Ovary (tissue), 9 donors: ENCODE measurements around the gene ACER2. TPM values are rescaled to one million over a fixed set of nuclear protein-coding genes. Genes with fewer than 3 reads are reported as not detected.

Experiments used
- DNase-seq, 5 donors: peaks; one replicate each; pipeline ENCODE4 v3.0.0-alpha.2; 2019 to 2020
- H3K27ac ChIP-seq, 2 donors: fragments of 200-600 bp; one replicate each; pipeline versions ENCODE4 v1.5.1 to v1.8.0; 2019 to 2022
- H3K27me3 ChIP-seq: fragments of 200-600 bp; one replicate; pipeline ENCODE4 v1.8.0; 2022
- H3K36me3 ChIP-seq: fragments of 200-600 bp; sonication (generic); one replicate; pipeline ENCODE4 v1.5.1; 2019
- H3K4me1 ChIP-seq: one replicate; pipeline ENCODE4 v1.8.1; 2013; ENCODE audit warnings: mild to moderate bottlenecking, moderate library complexity; ENCODE audit not compliant: insufficient read depth
- H3K4me3 ChIP-seq: fragments of 200-600 bp; sonication (generic); one replicate; pipeline ENCODE4 v1.5.1; 2017
- H3K9me3 ChIP-seq, 2 donors: fragments of 200-600 bp in 1 of 2; sonication (generic) in 1 of 2; one replicate each; pipeline versions ENCODE4 v1.5.1 to v1.8.1; 2013 to 2019; ENCODE audit warnings: mild to moderate bottlenecking in 1 of 2, moderate library complexity in 1 of 2
- CTCF ChIP-seq, 3 donors: fragments of 450-650 bp in 2 of 3; fragments of 200-600 bp in 1 of 3; IDR thresholded peaks; one replicate each; pipeline versions ENCODE4 v1.5.1 to v1.8.0; 2016 to 2022; ENCODE audit warnings: antibody characterized with exemption in 3 of 3, mild to moderate bottlenecking in 1 of 3
- EP300 ChIP-seq: sonication (generic); formaldehyde crosslinking; IDR thresholded peaks from one replicate; pipeline ENCODE4 v1.6.1; 2017; ENCODE audit warnings: antibody characterized with exemption
- POLR2A ChIP-seq: fragments of 450-650 bp; IDR thresholded peaks from one replicate; pipeline ENCODE4 v1.6.1; 2017; ENCODE audit warnings: antibody characterized with exemption, mild to moderate bottlenecking, moderate library complexity
- WGBS, 3 donors: extraction: QIAGEN DNeasy Blood & Tissue Kit in 1 of 3; methylation state at CpG; one replicate each; pipeline versions ENCODE4 v1.1.5 to v1.1.7; 2013 to 2017; 5-methylcytosine and 5-hydroxymethylcytosine counted together
- intact Hi-C, 4 donors: fragments of 100-400 bp; cut with DNase I; formaldehyde crosslinking; loops; one replicate each; pipeline versions ENCODE4 v1.11.0 to v1.15.1; 2022 to 2023
- polyA plus RNA-seq, 2 donors: library from polyadenylated mRNA; stranded (reverse); fragments of 200-250 nt in 1 of 2; fragments of 350-450 nt in 1 of 2; fragmentation: Illumina TruSeq in 1 of 2; extraction: RNeasy Lipid Tissue Mini Kit (QIAGEN cat#74804) in 1 of 2; gene quantifications; one replicate each; pipeline ENCODE4 v1.2.3, GENCODE V29; 2013 to 2014
- total RNA-seq, 7 donors: library from RNA; depleted of rRNA in 2 of 7; stranded (reverse); fragments of >200 nt in 2 of 7; fragmentation: NEBNext Ultra II Directional in 3 of 7; extraction: Animal tissue kit (Norgen Biotek cat#: 25700) in 3 of 7; gene quantifications; one replicate each; pipeline versions ENCODE4 v1.1.0 to v1.2.4, GENCODE V29; 2016 to 2023
- donor health status: DM: no; HTN: no; CAD: no; lungs with moderate emphysema.
- donor health status: DM: no; HTN: no; CAD: no.
- donor health status: Bipolar disorder and iron deficiency.
- donor health status: DM: yes; HTN: yes; CAD: no.
- donor health status: DM: no; HTN: no; CAD: no.
- donor health status: DM: yes; HTN: yes; CAD: no.

Gene ACER2
- total and polyA plus RNA-seq, 9 donors: 0.80 to 10.0 (median 3.0) TPM

GRCh38 chr9:19479874-19480273, 71.1 kb downstream of the ACER2 start:
- no peak for DNase-seq

GRCh38 chr9:19480345-19480744, 71.5 kb downstream of the ACER2 start:
- intact Hi-C loops: no loop called here
- no peak overlapping the region for H3K4me3 ChIP-seq
- TF ChIP-seq EP300: no peak
- no peak for TF ChIP-seq CTCF (IDR thresholded peaks at IDR 0.05)
- no peak for DNase-seq
- no peak overlapping the region for H3K27ac ChIP-seq
- no peaks in the 10 kb centered on the region for H3K27me3 ChIP-seq
- no peaks in the 10 kb centered on the region for H3K36me3 ChIP-seq
- H3K4me1 ChIP-seq: no peaks in the 10 kb centered on the region
- 51 to 80% (median 65%) methylated on average over 7 of the region's 7 CpGs for WGBS, 3 donors
- no peaks in the 10 kb centered on the region for H3K9me3 ChIP-seq

More at GRCh38 chr9:19479874-19480273, 71.1 kb downstream of the ACER2 start:
- TF ChIP-seq POLR2A (no peak), EP300 (no peak), CTCF (IDR thresholded peaks at IDR 0.05) (no peak)
- Histone ChIP-seq H3K9me3 (no peaks in the 10 kb centered on the region), H3K27ac (no peak overlapping the region), H3K36me3 (no peaks in the 10 kb centered on the region), H3K4me1 (no peaks in the 10 kb centered on the region), H3K4me3 (no peak overlapping the region), H3K27me3 (no peaks in the 10 kb centered on the region)
- intact Hi-C loops: no loop called here

- no peaks in the 10 kb centered on the region for H3K9me3 ChIP-seq
- no peaks in the 10 kb centered on the region for H3K36me3 ChIP-seq
- H3K4me3 ChIP-seq: no peak overlapping the region
- TF ChIP-seq POLR2A (no peak), CTCF (IDR thresholded peaks at IDR 0.05) (no peak), EP300 (no peak)
- H3K27ac ChIP-seq: no peak overlapping the region
- intact Hi-C loops: no loop called here
- WGBS, 3 donors: 47 to 48% (median 48%) methylated on average over 10 of the region's 10 CpGs
- H3K27me3 ChIP-seq: no peaks in the 10 kb centered on the region
- H3K4me1 ChIP-seq: no peaks in the 10 kb centered on the region
- DNase-seq: no peak
These were observed 72.5 kb downstream of the ACER2 start for GRCh38 chr9:19481121-19481870.

- no peak for DNase-seq
- Histone ChIP-seq H3K4me1 (no peaks in the 10 kb centered on the region), H3K36me3 (no peaks in the 10 kb centered on the region), H3K27me3 (no peaks in the 10 kb centered on the region), H3K4me3 (no peak overlapping the region), H3K27ac (no peak overlapping the region), H3K9me3 (no peaks in the 10 kb centered on the region)
- TF ChIP-seq POLR2A (no peak), EP300 (no peak), CTCF (IDR thresholded peaks at IDR 0.05) (no peak)
- intact Hi-C loops: no loop called here
- WGBS, 3 donors: 55 to 73% (median 59%) methylated on average over 9 of the region's 9 CpGs
These were observed 73.2 kb downstream of the ACER2 start for GRCh38 chr9:19481971-19482404.
